H1 (cell line): Measurements from ENCODE around the gene KRTAP9-1. TPM values are rescaled to one million over a fixed set of nuclear protein-coding genes. Genes with fewer than 3 reads are reported as not detected.
"Not testable (repeated sequence)": the region's sequence is repeated elsewhere in the genome, so short reads cannot be mapped to it uniquely, and the experiment has no call there.

ENCODE experiments used
- CTCF ChIA-PET: fragments of 300-600 bp; sonication (Branson Sonifier 250); formaldehyde crosslinking; loops from one replicate; lab custom pipeline; 2021; ENCODE audit not compliant: partially characterized antibody; lab: Charles Lee
- POLR2A ChIA-PET: fragments of 300-600 bp; sonication (Branson Sonifier 250); formaldehyde crosslinking; loops from one replicate; lab custom pipeline; 2021; ENCODE audit warnings: inconsistent platforms; ENCODE audit not compliant: partially characterized antibody; lab: Charles Lee
- DNase-seq, 2 experiments: peaks; one replicate each; pipeline versions ENCODE4 v3.0.0 to v3.0.0-alpha.2; 2010 to 2022; ENCODE audit warnings: low spot score in 2 of 2, low read depth in 1 of 2, mixed read lengths in 1 of 2
- FAIRE-seq: peaks from 2 replicates; lab custom pipeline; 2011; peaks lifted over from hg19 to GRCh38; lab: Jason Lieb, UNC
- H2AFZ ChIP-seq: 2 replicates; pipeline ENCODE4 v1.8.1; 2012; ENCODE audit warnings: low read length, inconsistent platforms
- H2AK5ac ChIP-seq: 2 replicates; pipeline ENCODE4 v1.6.1; 2013; ENCODE audit warnings: low read depth, low read length
- H2BK120ac ChIP-seq: replicated peaks from 2 replicates; pipeline ENCODE3; 2013; ENCODE audit warnings: low read depth, low read length, inconsistent platforms
- H2BK12ac ChIP-seq: 2 replicates; pipeline ENCODE4 v1.6.1; 2013; ENCODE audit warnings: low read depth, low read length
- H2BK15ac ChIP-seq: 2 replicates; pipeline ENCODE4 v1.6.1; 2013; ENCODE audit warnings: low read length
- H2BK20ac ChIP-seq: 2 replicates; pipeline ENCODE4 v1.6.1; 2013; ENCODE audit warnings: low read length
- H2BK5ac ChIP-seq: 2 replicates; pipeline ENCODE4 v1.6.1; 2013; ENCODE audit warnings: low read depth, low read length
- H3K14ac ChIP-seq: 2 replicates; pipeline ENCODE4 v1.6.1; 2013; ENCODE audit warnings: inconsistent platforms; ENCODE audit not compliant: insufficient read length
- H3K18ac ChIP-seq: 2 replicates; pipeline ENCODE4 v1.6.1; 2013; ENCODE audit warnings: low read length; ENCODE audit errors: extremely low read depth
- H3K23ac ChIP-seq: 2 replicates; pipeline ENCODE4 v1.6.1; 2013; ENCODE audit warnings: inconsistent platforms; ENCODE audit not compliant: insufficient read length
- H3K23me2 ChIP-seq: 2 replicates; pipeline ENCODE4 v1.6.1; 2013; ENCODE audit warnings: low read depth, low read length
- H3K27ac ChIP-seq: 2 replicates; pipeline ENCODE4 v1.6.1; 2011; ENCODE audit warnings: low read depth, low read length, inconsistent platforms
- H3K27me3 ChIP-seq, 4 experiments: replicated peaks in 1 of 4; 1 replicate in 1 of 4; 2 replicates in 3 of 4; pipeline versions ENCODE4 v1.6.1 to v1.8.1; 2011 to 2013; ENCODE audit warnings: low read length in 3 of 4, mild to moderate bottlenecking in 3 of 4, inconsistent platforms in 2 of 4, mixed read lengths in 2 of 4, moderate library complexity in 1 of 4; ENCODE audit not compliant: control insufficient read depth in 3 of 4, insufficient read depth in 3 of 4; ENCODE audit errors: extremely low read depth in 1 of 4
- H3K36me3 ChIP-seq, 4 experiments: 2 replicates each; pipeline versions ENCODE4 v1.6.1 to v1.8.1; 2011 to 2013; ENCODE audit warnings: mild to moderate bottlenecking in 4 of 4, low read length in 3 of 4, moderate library complexity in 2 of 4, control low read depth in 1 of 4, inconsistent platforms in 1 of 4; ENCODE audit not compliant: insufficient read depth in 4 of 4, control insufficient read depth in 2 of 4
- H3K4ac ChIP-seq: replicated peaks from 2 replicates; pipeline ENCODE3; 2013; ENCODE audit warnings: low read length, low read depth, mixed read lengths, inconsistent platforms; ENCODE audit not compliant: insufficient read length
- H3K4me1 ChIP-seq, 4 experiments: replicated peaks in 1 of 4; 1 replicate in 1 of 4; 2 replicates in 3 of 4; pipeline versions ENCODE4 v1.6.1 to v1.8.1; 2011 to 2013; ENCODE audit warnings: low read length in 3 of 4, inconsistent platforms in 2 of 4, mixed read lengths in 1 of 4; ENCODE audit not compliant: insufficient read depth in 4 of 4, control insufficient read depth in 3 of 4
- H3K4me2 ChIP-seq, 2 experiments: 2 replicates each; pipeline versions ENCODE4 v1.6.1 to v1.8.1; 2011 to 2013; ENCODE audit warnings: low read depth in 2 of 2, low read length in 2 of 2, control low read depth in 1 of 2, inconsistent platforms in 1 of 2, mild to moderate bottlenecking in 1 of 2; ENCODE audit not compliant: insufficient read depth in 1 of 2
- H3K4me3 ChIP-seq, 4 experiments: fragments of 200-600, 300-600 bp in 1 of 4; sonication (generic), shearing (Covaris generic), sonication (Bioruptor Twin) in 1 of 4; 2 replicates each; pipeline versions ENCODE4 v1.5.1 to v1.8.1; 2011 to 2016; ENCODE audit warnings: low read length in 4 of 4, low read depth in 3 of 4, control low read depth in 2 of 4, inconsistent platforms in 2 of 4, mild to moderate bottlenecking in 2 of 4, mixed read lengths in 1 of 4, moderate library complexity in 1 of 4; ENCODE audit not compliant: insufficient read depth in 2 of 4; ENCODE audit errors: extremely low read depth in 1 of 4
- H3K56ac ChIP-seq: replicated peaks from 2 replicates; pipeline ENCODE3; 2013; ENCODE audit warnings: low read depth, mild to moderate bottlenecking, mixed read lengths, low read length, inconsistent platforms; ENCODE audit not compliant: insufficient read length
- H3K79me1 ChIP-seq: 2 replicates; pipeline ENCODE4 v1.6.1; 2013; ENCODE audit warnings: low read depth, low read length, control low read depth
- H3K79me2 ChIP-seq, 2 experiments: 2 replicates each; pipeline versions ENCODE4 v1.6.1 to v1.8.1; 2012 to 2013; ENCODE audit warnings: low read length in 2 of 2, mild to moderate bottlenecking in 2 of 2, inconsistent platforms in 1 of 2; ENCODE audit not compliant: insufficient read depth in 2 of 2, control insufficient read depth in 1 of 2
- H3K9ac ChIP-seq, 4 experiments: replicated peaks in 1 of 4; 1 replicate in 1 of 4; 2 replicates in 3 of 4; pipeline versions ENCODE4 v1.6.1 to v1.8.1; 2011 to 2013; ENCODE audit warnings: low read depth in 3 of 4, low read length in 3 of 4, control low read depth in 2 of 4, mild to moderate bottlenecking in 2 of 4, moderate library complexity in 2 of 4, inconsistent platforms in 1 of 4; ENCODE audit errors: extremely low read depth in 1 of 4
- H3K9me3 ChIP-seq, 2 experiments: 2 replicates each; pipeline versions ENCODE4 v1.6.1 to v1.8.1; 2012 to 2013; ENCODE audit warnings: mild to moderate bottlenecking in 2 of 2, moderate library complexity in 2 of 2, control low read depth in 1 of 2, inconsistent platforms in 1 of 2, low read depth in 1 of 2, low read length in 1 of 2, mixed read lengths in 1 of 2; ENCODE audit not compliant: insufficient read depth in 2 of 2
- H4K20me1 ChIP-seq, 2 experiments: replicated peaks in 1 of 2; 2 replicates each; pipeline versions ENCODE3 to v1.8.1; 2011 to 2013; ENCODE audit warnings: inconsistent platforms in 2 of 2, low read length in 2 of 2, mild to moderate bottlenecking in 1 of 2; ENCODE audit not compliant: insufficient read depth in 2 of 2, control insufficient read depth in 1 of 2
- H4K5ac ChIP-seq: 2 replicates; pipeline ENCODE4 v1.6.1; 2013; ENCODE audit warnings: low read length, low read depth, mixed read lengths, inconsistent platforms; ENCODE audit not compliant: insufficient read length
- H4K8ac ChIP-seq: 2 replicates; pipeline ENCODE4 v1.8.0; 2013; ENCODE audit warnings: mild to moderate bottlenecking, moderate library complexity, low read length, inconsistent platforms; ENCODE audit not compliant: insufficient read depth; ENCODE audit errors: extremely low read depth
- H4K91ac ChIP-seq: replicated peaks from 2 replicates; pipeline ENCODE3; 2013; ENCODE audit warnings: low read length, mixed read lengths, inconsistent platforms; ENCODE audit not compliant: insufficient read length
- WGBS, 2 experiments: shearing (Covaris generic) in 1 of 2; methylation state at CpG; one replicate each; pipeline versions ENCODE4 v1.1.6 to v1.1.7; 2013 to 2015; ENCODE audit warnings: low lambda C conversion rate in 2 of 2, mixed read lengths in 2 of 2, inconsistent platforms in 1 of 2, low coverage in 1 of 2, missing lambda C conversion rate in 1 of 2; ENCODE audit not compliant: insufficient replicate concordance in 2 of 2, insufficient coverage in 1 of 2, insufficient read length in 1 of 2; ENCODE audit errors: extremely low coverage in 1 of 2, missing lambda C conversion rate in 1 of 2; 5-methylcytosine and 5-hydroxymethylcytosine counted together
- long read RNA-seq, 2 experiments: library from RNA in 1 of 2; library from capped mRNA in 1 of 2; stranded (forward); transcript quantifications; one replicate each; pipeline ENCODE4 v2.0.0, GENCODE V29; 2021; ENCODE audit warnings: inconsistent platforms in 1 of 2
- polyA minus RNA-seq, 3 experiments: library from RNA; depleted of rRNA, polyadenylated mRNA; stranded (reverse); fragments of >200 nt; gene quantifications; 1 replicate in 2 of 3; 2 replicates in 1 of 3; pipeline ENCODE4 v1.2.3, GENCODE V29; 2011
- polyA plus RNA-seq, 7 experiments: library from polyadenylated mRNA; depleted of rRNA in 3 of 7; stranded (reverse) in 5 of 7; unstranded in 2 of 7; fragments of >200 nt in 5 of 7; fragments of 200-250 nt in 2 of 7; gene quantifications; 1 replicate in 5 of 7; 2 replicates in 1 of 7; 4 replicates in 1 of 7; pipeline versions ENCODE4 v1.2.1 to v1.2.3, GENCODE V29; 2011 to 2013; ENCODE audit warnings: missing spikeins in 2 of 7, mixed read lengths in 2 of 7
- total RNA-seq: library from RNA; stranded (reverse); fragmentation: NEBNext Ultra II Directional; extraction: Animal tissue kit (Norgen Biotek cat#: 25700); gene quantifications from 2 replicates; pipeline ENCODE4 v1.2.1, GENCODE V29; 2021

KRTAP9-1 gene, protein sequence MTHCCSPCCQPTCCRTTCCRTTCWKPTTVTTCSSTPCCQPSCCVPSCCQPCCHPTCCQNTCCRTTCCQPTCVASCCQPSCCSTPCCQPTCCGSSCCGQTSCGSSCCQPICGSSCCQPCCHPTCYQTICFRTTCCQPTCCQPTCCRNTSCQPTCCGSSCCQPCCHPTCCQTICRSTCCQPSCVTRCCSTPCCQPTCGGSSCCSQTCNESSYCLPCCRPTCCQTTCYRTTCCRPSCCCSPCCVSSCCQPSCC
- total RNA-seq (not detected in 2 replicates), polyA plus RNA-seq (2011; rRNA removed) (not detected in 2 replicates), polyA minus RNA-seq (2011; rRNA and poly(A)+ RNA removed) (not detected in 2 replicates)
- polyA plus RNA-seq (2011; cell fraction: cytosol; rRNA removed) = not detected
- polyA plus RNA-seq (2011; cell fraction: nucleus; rRNA removed) = not detected
- not detected in 4 replicates for polyA plus RNA-seq (2012, experiment 1 of 2)
- polyA plus RNA-seq (2012, experiment 2 of 2) = not detected
- not detected for polyA plus RNA-seq (2013, experiment 1 of 2)
- not detected for polyA plus RNA-seq (2013, experiment 2 of 2)
- polyA minus RNA-seq (2011; cell fraction: cytosol; rRNA and poly(A)+ RNA removed) = not detected
- not detected for polyA minus RNA-seq (2011; cell fraction: nucleus; rRNA and poly(A)+ RNA removed)
- long read RNA-seq, experiment 1 = 0 reads
- long read RNA-seq, experiment 2 = 0 reads

DNA sequence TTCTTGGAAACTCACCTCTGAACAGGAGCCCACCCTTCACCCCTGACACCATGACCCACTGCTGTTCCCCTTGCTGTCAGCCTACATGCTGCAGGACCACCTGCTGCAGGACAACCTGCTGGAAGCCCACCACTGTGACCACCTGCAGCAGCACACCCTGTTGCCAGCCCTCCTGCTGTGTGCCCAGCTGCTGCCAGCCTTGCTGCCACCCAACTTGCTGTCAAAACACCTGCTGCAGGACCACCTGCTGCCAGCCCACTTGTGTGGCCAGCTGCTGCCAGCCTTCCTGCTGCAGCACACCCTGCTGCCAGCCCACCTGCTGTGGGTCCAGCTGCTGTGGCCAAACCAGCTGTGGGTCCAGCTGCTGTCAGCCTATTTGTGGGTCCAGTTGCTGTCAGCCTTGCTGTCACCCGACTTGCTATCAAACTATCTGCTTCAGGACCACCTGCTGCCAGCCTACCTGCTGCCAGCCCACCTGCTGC, at the start of gene KRTAP9-1:
KRTAP9-1 (plus strand) TSS at position 51 of the 482 bp plus-strand sequence; CDS start at position 51, 0 bp downstream.
- POLR2A ChIA-PET, DNase-seq, H3K9me3 ChIP-seq, H3K18ac ChIP-seq, H3K27ac ChIP-seq, H3K79me2 ChIP-seq, H3K4me2 ChIP-seq, H4K5ac ChIP-seq, H3K4me1 ChIP-seq, H3K79me1 ChIP-seq, H3K4me3 ChIP-seq, H2AFZ ChIP-seq, H2BK12ac ChIP-seq, H3K9ac ChIP-seq, H2AK5ac ChIP-seq, FAIRE-seq, H3K56ac ChIP-seq, H3K4ac ChIP-seq, H3K36me3 ChIP-seq, H4K20me1 ChIP-seq, CTCF ChIA-PET, H3K14ac ChIP-seq, H2BK15ac ChIP-seq, H4K91ac ChIP-seq, H2BK20ac ChIP-seq, H3K23ac ChIP-seq, H2BK120ac ChIP-seq, H3K27me3 ChIP-seq, H3K23me2 ChIP-seq: not testable (repeated sequence)
- Histone ChIP-seq H2BK5ac (0 out of 2 replicates have a peak within 1 kb of the TSS, but pooled peaks have one; percentile 8), H4K8ac (peak within 1 kb of the TSS; percentile 35; the same call in 1 of the 2 replicates)
- 92% methylated on average over 1 of the region's 1 CpG; no CpG with 5 or more reads in 1 of the 2 experiments for WGBS, 2 experiments
